GM12891 (cell line): ENCODE measurements around the gene NGEF.

Experiments
- DNase-seq: peaks from one replicate; pipeline ENCODE4 v3.0.0; 2011; ENCODE audit warnings: low spot score; ENCODE audit not compliant: insufficient read length
- FAIRE-seq: peaks from 2 replicates; lab custom pipeline; 2011; peaks lifted over from hg19 to GRCh38; lab: Jason Lieb, UNC
- PAX5 ChIP-seq: IDR thresholded peaks from 2 replicates; pipeline ENCODE4 v1.6.1; 2011; ENCODE audit warnings: low read length, moderate library complexity, mild to moderate bottlenecking; ENCODE audit not compliant: insufficient read depth, severe bottlenecking
- POLR2A ChIP-seq: IDR thresholded peaks from 2 replicates; pipeline ENCODE4 v1.6.1; 2011; ENCODE audit warnings: low read depth, low read length, control low read depth
- POLR2AphosphoS5 ChIP-seq: IDR thresholded peaks from 2 replicates; pipeline ENCODE4 v1.6.1; 2011; ENCODE audit warnings: low read depth, low read length, control low read depth
- POU2F2 ChIP-seq: IDR thresholded peaks from 2 replicates; pipeline ENCODE4 v1.6.1; 2011; ENCODE audit warnings: low read depth, mild to moderate bottlenecking, control low read depth, low read length, moderate library complexity
- SPI1 ChIP-seq: IDR thresholded peaks from 2 replicates; pipeline ENCODE4 v1.6.1; 2011; ENCODE audit warnings: low read depth, low read length, control low read depth
- TAF1 ChIP-seq: IDR thresholded peaks from 2 replicates; pipeline ENCODE4 v1.6.1; 2011; ENCODE audit warnings: low read depth, low read length, control low read depth

Gene NGEF

GRCh38 chr2:233034091-233034882, 21.2 kb upstream of the NGEF start:
- FAIRE-seq (no peak), DNase-seq (no peak)
- no peak for TF ChIP-seq POU2F2
- TF ChIP-seq SPI1 = no peak
- no peak for TF ChIP-seq PAX5
- no peak for TF ChIP-seq POLR2AphosphoS5
- no peak for TF ChIP-seq TAF1
- TF ChIP-seq POLR2A = no peak

- FAIRE-seq (no peak), DNase-seq (no peak)
- TF ChIP-seq PAX5 (no peak), POU2F2 (no peak), TAF1 (no peak), SPI1 (no peak), POLR2AphosphoS5 (no peak), POLR2A (no peak)
Measured at GRCh38 chr2:233033672-233034071, 20.6 kb upstream of the NGEF start.

- DNase-seq (no peak), FAIRE-seq (no peak)
- TF ChIP-seq POU2F2 = no peak
- TF ChIP-seq SPI1 = no peak
- TF ChIP-seq TAF1 = no peak
- no peak for TF ChIP-seq POLR2A
- no peak for TF ChIP-seq PAX5
- TF ChIP-seq POLR2AphosphoS5 = no peak
Measured at GRCh38 chr2:233032551-233033320, 19.7 kb upstream of the NGEF start, which contains the start of gene NEU2. NEU2 (plus strand) TSS chr2:233032672; CDS start chr2:233032672, 0 bp downstream.

- FAIRE-seq (no peak), DNase-seq (no peak)
- TF ChIP-seq POLR2AphosphoS5 (no peak), TAF1 (no peak), POLR2A (no peak), PAX5 (no peak), POU2F2 (no peak), SPI1 (no peak)
Measured at GRCh38 chr2:233031556-233032500, 18.8 kb upstream of the NGEF start.

GRCh38 chr2:233029321-233029720, 16.3 kb upstream of the NGEF start:
- DNase-seq = no peak

GRCh38 chr2:233026198-233026813, 13.2 kb upstream of the NGEF start:
- TF ChIP-seq TAF1 = no peak
- TF ChIP-seq POU2F2 = no peak
- no peak for TF ChIP-seq POLR2A
- TF ChIP-seq POLR2AphosphoS5 = no peak
- no peak for TF ChIP-seq SPI1
- no peak for TF ChIP-seq PAX5
- FAIRE-seq = no peak
- DNase-seq = no peak

More at GRCh38 chr2:233029321-233029720, 16.3 kb upstream of the NGEF start:
- FAIRE-seq = peak; percentile 26
- TF ChIP-seq PAX5 (no peak), SPI1 (no peak), POLR2A (no peak)

GRCh38 chr2:233025706-233026105, 12.7 kb upstream of the NGEF start:
- no peak for TF ChIP-seq POLR2A
- no peak for TF ChIP-seq PAX5
- TF ChIP-seq POU2F2 = no peak
- no peak for TF ChIP-seq SPI1
- TF ChIP-seq TAF1 = no peak
- no peak for TF ChIP-seq POLR2AphosphoS5
- no peak for DNase-seq
- no peak for FAIRE-seq

- TF ChIP-seq SPI1 (no peak), POLR2A (no peak), TAF1 (no peak), POU2F2 (no peak), PAX5 (no peak), POLR2AphosphoS5 (no peak)
Measured at GRCh38 chr2:233023761-233024410, 10.8 kb upstream of the NGEF start.

GRCh38 chr2:233023007-233023760, 10.1 kb upstream of the NGEF start:
- TF ChIP-seq TAF1 (no peak), POLR2AphosphoS5 (no peak), SPI1 (no peak), PAX5 (no peak), POLR2A (no peak), POU2F2 (no peak)
- DNase-seq (no peak), FAIRE-seq (no peak)

More at GRCh38 chr2:233023761-233024410, 10.8 kb upstream of the NGEF start:
- FAIRE-seq (no peak), DNase-seq (no peak)
